ENCODE results near the gene GRIK3.

The GRIK3 gene

DNA sequence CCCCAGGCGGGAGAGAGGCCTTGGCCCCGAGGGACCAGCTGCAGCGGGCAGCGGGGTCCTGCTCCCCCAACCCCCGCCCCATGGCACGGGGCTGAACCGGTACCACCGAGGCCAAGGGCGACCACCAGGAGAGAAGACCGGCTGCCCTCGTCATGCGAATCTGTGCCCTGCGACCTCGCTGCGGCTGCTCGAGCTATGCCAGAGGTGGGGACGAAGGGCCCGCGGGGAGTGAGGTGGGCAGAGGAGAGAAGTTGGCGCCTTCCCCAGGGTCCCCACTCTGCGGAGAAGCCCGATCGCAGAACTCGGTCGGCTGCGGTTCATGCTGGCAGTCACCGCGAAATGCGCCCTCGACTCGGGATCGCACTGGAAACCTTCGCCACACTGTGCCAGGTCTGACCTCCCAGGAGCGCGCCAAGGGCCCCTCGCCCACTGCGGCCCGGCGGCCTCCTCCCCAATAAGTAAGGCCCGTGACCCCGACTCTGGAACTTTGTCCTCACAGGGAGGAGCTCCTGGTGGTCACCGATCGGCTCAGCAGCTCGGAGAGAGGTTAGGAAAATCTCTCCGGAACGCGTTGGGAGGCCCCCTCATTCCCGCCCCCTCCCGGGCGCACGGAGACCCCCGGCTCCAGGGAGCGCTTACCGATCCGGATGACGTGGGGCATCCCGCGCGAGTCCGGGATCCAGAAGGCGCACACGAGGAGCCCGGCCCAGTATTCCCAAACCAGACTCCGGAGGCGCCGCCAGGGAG lies 787 bp downstream of the GRIK3 start:
- peak; percentile 23 for DNase-seq (ENCODE audit: low spot score)
- in situ Hi-C loops (cut with MboI; ENCODE audit: low pct_unique_long_range_greater_than_20kb, low sequenced_read_pairs, unreplicated experiment), result no loop called here
- TF ChIP-seq, protein P1, sequence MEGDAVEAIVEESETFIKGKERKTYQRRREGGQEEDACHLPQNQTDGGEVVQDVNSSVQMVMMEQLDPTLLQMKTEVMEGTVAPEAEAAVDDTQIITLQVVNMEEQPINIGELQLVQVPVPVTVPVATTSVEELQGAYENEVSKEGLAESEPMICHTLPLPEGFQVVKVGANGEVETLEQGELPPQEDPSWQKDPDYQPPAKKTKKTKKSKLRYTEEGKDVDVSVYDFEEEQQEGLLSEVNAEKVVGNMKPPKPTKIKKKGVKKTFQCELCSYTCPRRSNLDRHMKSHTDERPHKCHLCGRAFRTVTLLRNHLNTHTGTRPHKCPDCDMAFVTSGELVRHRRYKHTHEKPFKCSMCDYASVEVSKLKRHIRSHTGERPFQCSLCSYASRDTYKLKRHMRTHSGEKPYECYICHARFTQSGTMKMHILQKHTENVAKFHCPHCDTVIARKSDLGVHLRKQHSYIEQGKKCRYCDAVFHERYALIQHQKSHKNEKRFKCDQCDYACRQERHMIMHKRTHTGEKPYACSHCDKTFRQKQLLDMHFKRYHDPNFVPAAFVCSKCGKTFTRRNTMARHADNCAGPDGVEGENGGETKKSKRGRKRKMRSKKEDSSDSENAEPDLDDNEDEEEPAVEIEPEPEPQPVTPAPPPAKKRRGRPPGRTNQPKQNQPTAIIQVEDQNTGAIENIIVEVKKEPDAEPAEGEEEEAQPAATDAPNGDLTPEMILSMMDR (IDR thresholded peaks at IDR 0.05; ENCODE audit: extremely low read depth, insufficient read depth, missing control alignments), result no peak

DNA sequence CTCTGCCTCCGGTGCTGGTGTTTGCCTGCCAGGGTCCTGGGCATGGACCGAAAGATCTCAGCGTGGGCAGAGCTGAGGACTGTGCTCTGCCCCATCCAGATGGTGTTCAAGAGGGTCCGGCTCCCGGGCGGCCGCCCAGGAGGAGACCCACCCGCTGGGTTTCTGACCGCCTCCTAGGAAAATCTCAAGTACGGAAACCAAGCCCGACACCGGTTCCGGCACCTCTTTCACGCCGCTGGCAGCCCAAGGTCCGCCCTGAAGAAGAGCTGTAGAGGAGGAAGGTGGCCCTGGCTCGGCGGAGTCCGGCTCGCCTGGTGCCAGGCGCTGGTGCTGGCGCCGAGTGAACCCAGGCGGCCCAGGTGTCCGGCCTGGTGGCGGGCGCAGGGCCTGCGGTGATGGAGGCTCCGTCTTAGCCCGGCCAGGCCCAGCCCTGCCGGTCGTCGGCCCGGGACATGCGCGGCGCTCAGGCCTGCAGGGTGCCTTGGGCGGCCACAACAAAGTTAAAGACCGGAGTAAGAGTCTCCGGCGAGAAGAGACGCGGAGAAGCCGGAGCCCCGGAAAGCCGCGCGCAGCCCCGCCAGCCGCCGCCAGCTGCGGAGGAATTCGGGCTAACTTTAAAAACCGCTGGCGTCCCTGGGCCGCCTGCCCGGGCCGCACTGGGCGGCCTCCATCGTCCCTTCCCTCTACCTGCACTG lies 1.5 kb downstream of the GRIK3 start:
- TF ChIP-seq, protein P1 (IDR thresholded peaks at IDR 0.05; ENCODE audit: extremely low read depth, insufficient read depth, missing control alignments), result no peak
- DNase-seq (ENCODE audit: low spot score), result peak; percentile 29
- in situ Hi-C loops (cut with MboI; ENCODE audit: low pct_unique_long_range_greater_than_20kb, low sequenced_read_pairs, unreplicated experiment), result no loop called here

DNA sequence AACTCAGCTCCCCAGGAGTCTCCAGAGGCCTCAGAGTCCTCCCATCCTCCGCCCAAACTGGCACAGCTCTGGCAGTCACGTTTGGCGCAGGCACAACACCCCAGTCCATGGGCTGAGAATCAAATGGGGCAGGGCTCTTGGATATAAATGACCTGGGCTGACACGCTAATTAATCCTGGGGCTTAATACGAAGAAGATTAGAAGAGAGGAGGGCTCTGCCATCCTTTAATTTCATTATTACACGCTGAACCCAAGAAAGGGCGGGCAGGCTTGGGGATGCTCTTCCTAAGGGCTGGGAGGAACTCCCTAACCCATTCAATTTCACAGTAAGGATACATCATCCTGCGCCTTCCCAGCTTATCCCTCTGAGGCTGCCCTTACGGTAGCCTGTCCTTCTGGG lies 2.4 kb downstream of the GRIK3 start:
- DNase-seq (ENCODE audit: low spot score), result no peak
- in situ Hi-C loops (cut with MboI; ENCODE audit: low pct_unique_long_range_greater_than_20kb, low sequenced_read_pairs, unreplicated experiment), result no loop called here

DNA sequence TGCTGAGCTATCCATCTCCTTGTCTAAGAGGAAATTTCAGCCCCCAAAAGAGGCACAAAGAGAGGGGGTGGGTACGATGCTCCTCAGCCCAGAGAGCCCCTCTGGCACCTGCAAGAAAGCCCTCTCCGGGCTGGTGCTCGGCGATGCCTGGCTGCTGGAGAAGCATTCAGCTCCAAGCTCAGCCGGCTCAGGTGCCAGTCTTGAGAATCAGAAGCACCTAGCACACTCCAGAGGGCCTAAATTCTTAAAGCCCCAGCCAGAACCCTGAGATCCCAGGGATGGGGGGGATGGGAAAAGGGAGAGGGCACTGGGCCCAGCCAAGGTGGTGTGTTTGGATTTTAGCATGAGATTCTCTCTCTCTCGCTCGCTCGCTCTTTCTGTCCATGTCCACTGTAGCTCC lies 2.9 kb downstream of the GRIK3 start:
- in situ Hi-C loops (cut with MboI; ENCODE audit: low pct_unique_long_range_greater_than_20kb, low sequenced_read_pairs, unreplicated experiment), result no loop called here
- TF ChIP-seq, protein P1 (IDR thresholded peaks at IDR 0.05; ENCODE audit: extremely low read depth, insufficient read depth, missing control alignments), result no peak
- DNase-seq (ENCODE audit: low spot score), result no peak

More for the DNA sequence above, 2.4 kb downstream of the GRIK3 start:
- TF ChIP-seq, protein P1 (IDR thresholded peaks at IDR 0.05; ENCODE audit: extremely low read depth, insufficient read depth, missing control alignments), result no peak

DNA sequence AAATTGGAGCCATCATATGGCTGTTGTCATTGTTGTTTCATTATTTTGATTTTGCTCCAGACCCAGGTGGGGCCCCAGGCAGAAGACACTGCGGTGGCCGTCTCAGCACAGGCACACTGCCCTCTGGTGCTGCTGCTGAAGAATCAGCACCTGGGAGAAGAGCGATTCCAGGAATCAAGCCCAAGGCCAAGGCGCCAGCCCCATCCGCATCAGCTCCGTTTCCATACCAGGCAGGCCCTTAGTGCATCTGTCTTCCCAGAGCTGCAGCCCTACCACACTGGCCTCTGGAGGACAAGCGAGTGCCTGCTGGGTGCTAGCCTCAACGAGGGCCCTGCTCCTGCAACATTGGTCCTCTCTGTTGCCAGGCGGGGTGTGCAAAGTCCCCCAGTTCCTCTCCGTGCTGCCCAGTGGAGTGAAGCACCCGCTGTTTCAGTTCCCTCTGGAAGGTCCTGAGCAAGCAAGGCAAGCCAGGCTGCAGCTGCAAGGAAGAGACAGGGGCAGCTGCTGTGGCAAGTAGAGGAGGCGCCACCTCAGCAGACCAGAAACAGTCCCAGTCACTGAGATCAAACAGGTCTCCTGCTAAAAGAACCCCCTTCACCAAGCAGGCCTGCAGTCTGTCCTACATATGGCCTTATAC lies 5.2 kb downstream of the GRIK3 start:
- TF ChIP-seq, protein P1 (IDR thresholded peaks at IDR 0.05; ENCODE audit: extremely low read depth, insufficient read depth, missing control alignments), result peak; percentile 5
- in situ Hi-C loops (cut with MboI; ENCODE audit: low pct_unique_long_range_greater_than_20kb, low sequenced_read_pairs, unreplicated experiment), result no loop called here
- DNase-seq (ENCODE audit: low spot score), result no peak

DNA sequence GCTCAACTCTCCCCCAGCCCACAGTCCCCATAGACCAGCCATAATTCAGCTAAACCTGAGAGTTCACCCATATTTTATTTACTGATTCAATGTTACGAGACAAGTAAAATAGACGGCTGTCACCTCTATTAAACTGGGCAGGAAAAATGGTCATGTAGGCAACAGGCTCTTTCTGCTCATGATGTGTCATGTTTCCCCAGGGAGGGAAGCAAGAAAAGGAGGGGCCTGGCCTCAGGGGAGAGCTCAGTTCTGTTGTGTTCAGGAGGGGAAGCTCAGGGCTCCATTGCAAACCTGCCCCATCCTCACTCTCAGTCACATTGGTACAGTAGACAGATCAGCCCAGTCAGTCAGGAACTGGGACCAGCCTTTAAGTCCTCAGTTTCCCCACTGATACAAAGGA lies 12.8 kb downstream of the GRIK3 start:
- TF ChIP-seq, protein P1 (IDR thresholded peaks at IDR 0.05; ENCODE audit: extremely low read depth, insufficient read depth, missing control alignments), result no peak
- no peak for DNase-seq (ENCODE audit: low spot score)
- in situ Hi-C loops (cut with MboI; ENCODE audit: low pct_unique_long_range_greater_than_20kb, low sequenced_read_pairs, unreplicated experiment), result no loop called here
